Measurements from ENCODE around the gene SEC23IP. TPM values are rescaled to one million over a fixed set of nuclear protein-coding genes. Genes with fewer than 3 reads are reported as not detected.
"Not testable (repeated sequence)": the region's sequence is repeated elsewhere in the genome, so short reads cannot be mapped to it uniquely, and the experiment has no call there.

SEC23IP gene
- total RNA-seq, 1 donor from 2014 or later = 58.6 TPM

DNA sequence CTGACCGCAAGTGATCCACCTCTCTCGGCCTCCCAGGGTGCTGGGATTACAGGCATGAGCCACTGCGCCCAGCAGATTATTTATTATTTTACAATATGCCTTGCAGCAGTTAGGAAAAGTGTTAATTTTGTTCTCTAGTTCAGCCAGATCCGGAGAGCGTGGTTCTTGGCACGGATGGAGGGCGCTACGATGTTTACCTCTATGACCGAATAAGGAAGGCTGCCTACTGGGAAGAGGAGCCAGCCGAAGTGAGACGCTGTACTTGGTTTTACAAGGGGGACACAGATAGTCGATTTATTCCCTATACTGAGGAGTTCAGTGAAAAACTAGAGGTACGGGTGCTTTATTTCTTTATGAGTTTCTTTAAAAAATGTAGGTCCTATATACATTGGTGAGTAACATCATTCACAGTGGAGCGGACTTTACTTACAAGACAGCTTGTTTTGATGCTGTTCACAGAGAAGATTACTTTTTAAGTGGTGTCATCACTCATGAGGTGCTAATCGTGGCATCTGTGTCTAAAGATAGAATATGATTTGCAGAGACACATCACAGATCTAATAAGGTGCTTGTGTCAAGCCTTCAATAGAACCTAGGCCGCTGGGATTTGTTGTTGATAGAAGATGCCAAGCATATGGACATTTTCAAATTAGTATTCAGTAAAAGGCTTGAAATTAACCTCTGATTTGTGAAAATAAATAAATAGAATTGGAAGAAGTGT, 11.6 kb downstream of the SEC23IP start:
- H3K27ac ChIP-seq = no peak overlapping the region
- H3K4me1 ChIP-seq = peaks cover 6% of the 10 kb centered on the region
- no peaks in the 10 kb centered on the region for H3K27me3 ChIP-seq
- DNase-seq = no peak
- H3K4me3 ChIP-seq = no peak overlapping the region
- ATAC-seq = no peak
- TF ChIP-seq, protein P1, sequence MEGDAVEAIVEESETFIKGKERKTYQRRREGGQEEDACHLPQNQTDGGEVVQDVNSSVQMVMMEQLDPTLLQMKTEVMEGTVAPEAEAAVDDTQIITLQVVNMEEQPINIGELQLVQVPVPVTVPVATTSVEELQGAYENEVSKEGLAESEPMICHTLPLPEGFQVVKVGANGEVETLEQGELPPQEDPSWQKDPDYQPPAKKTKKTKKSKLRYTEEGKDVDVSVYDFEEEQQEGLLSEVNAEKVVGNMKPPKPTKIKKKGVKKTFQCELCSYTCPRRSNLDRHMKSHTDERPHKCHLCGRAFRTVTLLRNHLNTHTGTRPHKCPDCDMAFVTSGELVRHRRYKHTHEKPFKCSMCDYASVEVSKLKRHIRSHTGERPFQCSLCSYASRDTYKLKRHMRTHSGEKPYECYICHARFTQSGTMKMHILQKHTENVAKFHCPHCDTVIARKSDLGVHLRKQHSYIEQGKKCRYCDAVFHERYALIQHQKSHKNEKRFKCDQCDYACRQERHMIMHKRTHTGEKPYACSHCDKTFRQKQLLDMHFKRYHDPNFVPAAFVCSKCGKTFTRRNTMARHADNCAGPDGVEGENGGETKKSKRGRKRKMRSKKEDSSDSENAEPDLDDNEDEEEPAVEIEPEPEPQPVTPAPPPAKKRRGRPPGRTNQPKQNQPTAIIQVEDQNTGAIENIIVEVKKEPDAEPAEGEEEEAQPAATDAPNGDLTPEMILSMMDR (IDR thresholded peaks at IDR 0.05) = no peak
- intact Hi-C loops (cut with DNase I) = no loop called here
- H3K9me3 ChIP-seq = no peaks in the 10 kb centered on the region
- peaks cover 80% of the 10 kb centered on the region for H3K36me3 ChIP-seq

DNA sequence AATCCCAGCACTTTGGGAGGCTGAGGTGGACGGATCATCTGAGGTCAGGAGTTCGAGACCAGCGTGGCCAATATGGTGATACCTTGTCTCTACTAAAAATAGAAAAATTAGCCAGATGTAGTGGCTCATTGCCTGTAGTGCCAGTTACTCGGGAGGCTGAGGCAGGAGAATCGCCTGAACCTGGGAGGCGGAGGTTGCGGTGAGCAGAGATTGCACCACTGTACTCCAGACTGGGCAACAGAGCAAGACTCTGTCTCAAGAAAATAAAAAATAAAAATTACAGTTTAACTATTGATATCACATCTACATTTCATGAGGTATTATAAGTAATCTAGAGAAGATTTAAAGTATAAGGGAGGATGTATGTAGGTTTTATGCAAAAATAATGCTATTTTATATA, 15.2 kb downstream of the SEC23IP start:
- H3K9me3 ChIP-seq; intact Hi-C loops (cut with DNase I); H3K27me3 ChIP-seq; ATAC-seq; DNase-seq; H3K27ac ChIP-seq; H3K4me3 ChIP-seq; H3K4me1 ChIP-seq: not testable (repeated sequence)
- H3K36me3 ChIP-seq = peaks cover 97% of the 10 kb centered on the region

DNA sequence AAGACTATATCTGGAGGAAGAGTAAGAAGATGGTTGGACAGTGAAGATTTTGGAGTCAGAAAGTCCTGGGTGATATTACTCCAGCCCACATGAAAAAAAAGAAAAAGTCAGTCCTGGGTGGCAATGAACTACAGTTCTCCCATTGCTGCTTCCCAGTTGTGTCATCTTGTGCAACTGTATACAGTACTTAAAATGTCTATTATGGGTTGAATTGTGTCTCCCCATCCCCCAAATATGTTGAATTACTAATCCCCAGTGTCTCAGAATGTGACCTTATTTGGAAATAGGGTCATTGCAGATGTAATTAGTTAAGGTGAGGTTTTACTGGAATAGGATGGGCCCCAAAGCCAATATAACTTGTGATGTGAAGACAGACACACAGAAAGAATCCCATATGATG, 15.6 kb downstream of the SEC23IP start:
- Histone ChIP-seq H3K4me1 (no peaks in the 10 kb centered on the region), H3K4me3 (no peak overlapping the region), H3K27ac (no peak overlapping the region), H3K36me3 (peaks cover 97% of the 10 kb centered on the region), H3K27me3 (no peaks in the 10 kb centered on the region), H3K9me3 (no peaks in the 10 kb centered on the region)
- intact Hi-C loops (cut with DNase I) = no loop called here
- TF ChIP-seq, protein P1 (IDR thresholded peaks at IDR 0.05) = no peak
- no peak for ATAC-seq
- no peak for DNase-seq

DNA sequence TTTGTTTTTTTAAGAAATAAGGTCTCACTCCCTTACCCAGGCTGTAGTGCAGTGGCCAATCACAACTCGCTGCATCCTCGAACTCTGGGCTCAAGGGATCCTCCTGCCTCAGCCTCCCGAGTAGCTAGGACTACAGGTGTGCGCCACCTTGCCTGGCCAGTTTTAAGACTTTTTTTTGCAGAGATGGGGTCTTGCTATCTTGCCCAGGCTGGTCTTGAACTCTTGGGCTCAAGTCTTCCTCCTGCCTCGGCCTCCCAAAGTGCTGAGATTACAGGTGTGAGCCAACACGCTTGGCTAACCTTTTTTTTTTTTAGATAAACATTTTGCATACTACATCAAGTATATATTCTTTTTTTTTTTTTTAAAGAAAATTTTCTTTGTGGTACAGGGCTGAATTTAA, 18.2 kb downstream of the SEC23IP start:
- no peaks in the 10 kb centered on the region for H3K27me3 ChIP-seq
- peaks cover 94% of the 10 kb centered on the region for H3K36me3 ChIP-seq
- no peak for ATAC-seq

DNA sequence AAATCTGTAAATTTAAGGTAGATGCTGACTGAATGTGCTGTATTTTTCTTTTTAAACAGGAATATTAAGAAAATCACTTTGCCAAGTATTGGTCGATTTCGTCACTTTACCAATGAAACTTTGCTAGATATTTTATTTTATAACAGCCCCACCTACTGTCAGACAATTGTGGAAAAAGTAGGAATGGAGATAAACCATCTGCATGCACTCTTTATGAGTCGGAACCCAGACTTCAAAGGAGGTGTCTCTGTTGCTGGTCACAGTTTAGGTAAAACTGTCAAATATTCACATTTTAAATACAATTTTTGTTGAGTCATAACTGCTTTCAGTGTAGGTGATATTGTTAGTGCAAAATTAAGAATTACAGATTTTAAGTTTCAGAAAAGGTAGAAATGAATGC, 25.2 kb downstream of the SEC23IP start:
- Histone ChIP-seq H3K9me3 (no peaks in the 10 kb centered on the region), H3K36me3 (peaks cover 97% of the 10 kb centered on the region), H3K4me3 (no peak overlapping the region), H3K27ac (no peak overlapping the region), H3K4me1 (no peaks in the 10 kb centered on the region), H3K27me3 (no peaks in the 10 kb centered on the region)
- intact Hi-C loops (cut with DNase I) = no loop called here
- TF ChIP-seq, protein P1 (IDR thresholded peaks at IDR 0.05) = no peak
- DNase-seq (no peak), ATAC-seq (no peak)

More for the DNA sequence above, 18.2 kb downstream of the SEC23IP start:
- intact Hi-C loops (cut with DNase I) = no loop called here
- no peaks in the 10 kb centered on the region for H3K9me3 ChIP-seq
- DNase-seq = no peak
- H3K27ac ChIP-seq = no peak overlapping the region
- no peaks in the 10 kb centered on the region for H3K4me1 ChIP-seq
- TF ChIP-seq, protein P1 (IDR thresholded peaks at IDR 0.05) = no peak
- no peak overlapping the region for H3K4me3 ChIP-seq

DNA sequence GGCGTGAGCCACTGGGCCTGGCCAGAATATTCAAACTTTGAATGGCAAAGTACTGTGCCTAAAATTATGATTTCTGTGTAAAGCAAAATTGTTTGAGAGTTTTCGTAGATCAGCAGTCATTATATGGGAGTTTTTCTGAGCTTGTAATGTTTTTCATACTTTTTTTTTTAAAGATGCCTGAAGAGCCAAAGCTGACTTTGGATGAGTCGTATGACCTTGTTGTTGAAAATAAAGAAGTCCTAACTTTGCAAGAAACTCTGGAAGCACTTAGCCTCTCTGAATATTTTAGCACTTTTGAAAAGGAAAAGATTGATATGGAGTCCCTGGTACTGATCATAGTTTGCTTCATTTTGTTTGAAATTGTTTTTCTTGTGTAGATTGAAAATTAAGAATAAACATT, 26.7 kb downstream of the SEC23IP start:
- Histone ChIP-seq H3K36me3 (peaks cover 94% of the 10 kb centered on the region), H3K4me3 (no peak overlapping the region), H3K27ac (no peak overlapping the region), H3K4me1 (no peaks in the 10 kb centered on the region), H3K9me3 (no peaks in the 10 kb centered on the region), H3K27me3 (no peaks in the 10 kb centered on the region)
- intact Hi-C loops (cut with DNase I) = no loop called here
- DNase-seq = no peak
- TF ChIP-seq, protein P1 (IDR thresholded peaks at IDR 0.05) = no peak
- ATAC-seq = no peak

Data from upper lobe of right lung (tissue), 1 donor.